A549 treated with Mapracorat at 1 μM for 4 hours (cell line): Measurements from ENCODE around the gene DCTN4. TPM values are rescaled to one million over a fixed set of nuclear protein-coding genes. Genes with fewer than 3 reads are reported as not detected.

ENCODE experiments used
- total RNA-seq: library from RNA; stranded (reverse); fragments of 200-300 nt; extraction: Qiagen RNA extraction; gene quantifications from 5 replicates; pipeline ENCODE4 v1.2.3, GENCODE V29; 2022

DCTN4 gene
- total RNA-seq, result 16.2 to 18.6 TPM (median 18.0 TPM) in 5 replicates

DNA sequence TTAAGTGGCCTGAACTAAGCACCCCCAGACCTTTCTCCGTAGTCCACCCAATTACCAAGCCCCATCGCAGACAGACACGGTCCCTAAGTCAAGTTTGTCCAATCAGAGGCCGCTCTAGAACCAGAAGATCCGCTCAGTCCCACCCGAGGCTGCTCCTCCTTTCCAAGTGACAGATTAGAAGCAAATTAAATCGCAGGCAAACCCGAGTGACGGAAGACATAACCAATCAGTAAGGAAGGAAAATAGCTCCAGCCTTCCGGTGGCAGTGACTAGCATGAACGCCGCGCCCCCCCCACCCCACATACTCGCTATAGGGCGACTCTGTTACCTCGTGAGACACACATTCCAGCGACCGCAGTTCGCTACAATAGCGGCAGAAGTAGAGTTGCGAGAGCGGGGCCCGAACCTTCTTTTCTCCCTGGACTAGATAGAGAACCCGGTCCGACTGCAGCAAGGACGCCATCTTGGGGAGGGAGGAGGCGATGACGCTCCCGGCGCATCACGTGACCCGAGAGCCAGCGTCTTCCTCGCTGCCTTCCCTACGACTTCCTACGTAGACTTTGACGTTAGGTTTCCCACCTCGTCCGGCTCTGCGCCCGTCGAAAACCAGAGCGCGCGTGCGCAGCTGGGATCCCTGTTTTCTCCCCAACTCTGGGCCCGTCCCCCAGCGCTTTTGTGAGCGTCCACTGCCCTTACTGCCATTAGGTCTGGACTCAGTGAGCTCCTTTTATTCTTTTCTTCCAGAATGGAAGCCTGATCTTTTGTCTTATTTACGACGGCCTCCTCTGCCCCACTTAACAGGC is at the start of gene DCTN4:
DCTN4 (minus strand) TSS at position 487 of the 803 bp plus-strand sequence; CDS start at position 463, 24 bp downstream.

DNA sequence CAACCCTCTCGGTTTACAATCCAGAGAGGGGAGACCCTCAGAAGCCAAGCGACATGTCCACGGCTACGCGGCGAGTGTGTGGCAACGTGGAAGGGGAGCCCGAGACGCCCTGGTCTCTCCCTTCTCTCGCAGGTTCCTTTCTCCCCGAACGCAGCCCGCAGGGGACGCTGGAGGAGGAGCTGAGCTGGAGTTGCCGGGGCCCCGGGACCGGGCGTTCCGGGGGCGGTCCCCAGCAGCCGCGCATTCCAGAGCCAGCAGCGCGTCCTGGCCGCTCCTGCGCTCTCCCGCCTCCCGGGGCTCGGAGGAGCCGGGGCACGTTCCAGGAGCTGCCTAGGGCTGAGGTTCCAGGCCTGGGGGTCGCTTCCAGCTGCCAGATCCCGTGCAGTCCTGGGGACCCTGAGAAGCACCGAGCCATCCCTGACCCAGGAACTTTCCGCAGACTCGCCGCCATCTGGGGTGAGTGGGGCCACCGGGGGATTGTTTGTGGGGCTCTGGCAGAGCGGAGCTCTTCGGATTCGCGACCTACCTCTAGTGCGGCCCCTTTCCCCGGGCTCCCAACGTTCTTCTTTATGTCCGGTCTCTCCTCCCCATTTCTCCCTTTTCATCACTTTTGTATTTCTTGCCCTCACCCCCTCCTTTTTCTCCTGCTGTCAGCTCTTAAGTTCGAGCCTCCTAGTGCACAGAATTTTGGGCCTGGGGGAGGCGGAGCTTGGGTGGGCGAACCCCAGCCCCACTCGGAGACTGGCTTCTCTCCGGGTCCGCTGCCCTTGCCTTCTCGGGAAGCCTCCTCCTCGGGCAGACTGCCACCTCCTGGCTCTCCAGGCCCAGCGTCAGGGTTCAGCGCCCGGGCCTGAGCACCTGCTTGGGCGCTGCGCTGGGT is 19.9 kb upstream of the DCTN4 start, which contains the start of gene SMIM3:
SMIM3 (plus strand) TSS at position 241 of the 880 bp plus-strand sequence. CDS start 16,684 bp downstream, outside the sequence.

DNA sequence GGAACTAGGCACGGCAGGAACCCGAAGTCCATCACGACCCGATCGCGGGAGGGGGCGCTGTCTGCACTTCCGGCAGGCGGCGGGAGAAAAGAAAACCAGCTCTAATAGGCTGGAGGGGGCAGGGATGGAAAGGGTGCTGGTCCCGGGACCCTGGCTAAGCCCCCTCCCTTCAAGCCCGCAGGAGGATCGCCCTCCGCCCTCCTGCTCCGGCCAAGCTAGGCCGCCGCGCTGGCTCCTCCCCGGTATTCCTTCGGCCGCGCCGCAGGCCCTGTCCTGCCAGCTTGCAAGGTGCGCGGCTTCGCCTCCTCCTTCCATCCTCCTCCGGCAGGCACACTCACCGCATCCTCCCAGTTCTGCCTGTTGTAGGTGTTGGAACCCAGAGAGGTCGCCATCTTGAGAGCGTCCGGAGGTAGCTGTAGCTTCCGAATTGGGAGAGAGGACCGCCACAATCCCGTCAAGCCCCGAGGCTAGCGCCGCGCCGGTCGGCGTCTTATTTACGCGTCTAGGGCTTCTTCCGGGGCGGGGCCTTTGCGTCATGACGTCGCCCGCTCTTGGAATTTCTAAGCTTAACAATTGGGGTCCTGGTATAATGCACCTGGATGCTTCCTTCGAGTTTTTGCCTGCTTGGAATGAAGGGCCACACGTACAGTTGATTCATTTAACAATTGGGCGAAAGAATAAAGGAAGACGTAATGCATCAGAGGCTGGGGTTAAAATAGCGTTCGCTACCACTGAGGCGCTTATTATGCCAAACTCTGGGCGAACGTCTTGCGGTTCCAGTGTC is 58.0 kb downstream of the DCTN4 start, which contains the start of gene RBM22:
RBM22 (minus strand) TSS at position 469 of the 784 bp plus-strand sequence; CDS start at position 392, 77 bp downstream.

DNA sequence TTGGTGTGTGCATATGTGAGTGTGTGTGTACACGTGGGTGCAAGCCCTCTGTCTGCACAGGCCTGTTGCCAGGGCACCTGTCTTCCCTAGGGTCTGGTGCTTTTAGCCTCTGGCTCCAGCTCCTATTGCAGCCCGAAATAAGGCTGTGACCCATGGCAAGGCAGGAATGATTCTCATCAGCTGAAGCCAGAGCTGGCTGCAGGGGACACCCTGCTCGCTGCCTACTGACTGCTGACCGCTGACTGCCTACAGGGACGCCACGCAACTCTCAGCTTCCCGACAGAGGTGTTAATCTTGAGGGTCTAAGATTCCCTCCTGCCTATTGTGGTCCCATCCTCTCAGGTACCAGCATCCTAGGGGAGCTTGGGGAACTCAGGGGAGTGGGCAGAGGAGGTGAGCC is 97.7 kb downstream of the DCTN4 start, which contains the start of gene MYOZ3:
MYOZ3 (plus strand) TSS at position 166 of the 400 bp plus-strand sequence. CDS start 1,691 bp downstream, outside the sequence.

Other genes starting within 250 kb of the DCTN4 start
- gene SYNPO, start 118.4 kb downstream of the DCTN4 start, total RNA-seq, result 18.9 to 27.2 TPM (median 24.9 TPM) in 5 replicates
- gene MYOZ3, start 97.8 kb downstream of the DCTN4 start, total RNA-seq, result 0.07 to 0.13 TPM in 2 of 5 replicates, not detected in the others
- gene RBM22, start 58.0 kb downstream of the DCTN4 start, total RNA-seq, result 43.0 to 52.8 TPM (median 46.7 TPM) in 5 replicates
- 9.9 to 13.7 TPM (median 12.7 TPM) in 5 replicates for gene SMIM3, start 19.7 kb upstream of the DCTN4 start, total RNA-seq
- 0.15 to 0.36 TPM (median 0.25 TPM) in 4 of 5 replicates, not detected in the other for gene IRGM, start 87.5 kb upstream of the DCTN4 start, total RNA-seq
- gene ZNF300, start 146.0 kb upstream of the DCTN4 start, total RNA-seq, result 2.3 to 2.8 TPM (median 2.3 TPM) in 5 replicates